Measurements from ENCODE around the gene CAST.

DNA sequence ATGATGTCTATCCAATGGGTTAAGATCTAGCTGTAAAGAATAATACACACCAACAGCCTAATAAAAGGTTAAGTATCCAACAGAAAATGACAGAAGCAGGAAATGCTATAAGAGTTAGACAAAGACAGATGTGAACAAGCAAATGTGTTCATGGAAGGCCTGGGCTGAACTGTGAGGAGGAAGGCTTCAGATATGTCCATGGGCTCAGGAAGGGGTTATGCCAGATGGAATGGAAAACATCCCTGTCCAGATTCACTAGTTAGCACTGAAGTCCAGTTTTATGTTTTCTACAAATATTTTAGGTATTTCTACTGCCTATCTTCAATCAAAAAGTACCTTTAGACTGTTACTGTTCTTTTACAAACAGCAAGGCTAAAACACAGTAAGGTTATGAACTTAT is 118.5 kb downstream of the CAST start:
- TF ChIP-seq, protein P1, sequence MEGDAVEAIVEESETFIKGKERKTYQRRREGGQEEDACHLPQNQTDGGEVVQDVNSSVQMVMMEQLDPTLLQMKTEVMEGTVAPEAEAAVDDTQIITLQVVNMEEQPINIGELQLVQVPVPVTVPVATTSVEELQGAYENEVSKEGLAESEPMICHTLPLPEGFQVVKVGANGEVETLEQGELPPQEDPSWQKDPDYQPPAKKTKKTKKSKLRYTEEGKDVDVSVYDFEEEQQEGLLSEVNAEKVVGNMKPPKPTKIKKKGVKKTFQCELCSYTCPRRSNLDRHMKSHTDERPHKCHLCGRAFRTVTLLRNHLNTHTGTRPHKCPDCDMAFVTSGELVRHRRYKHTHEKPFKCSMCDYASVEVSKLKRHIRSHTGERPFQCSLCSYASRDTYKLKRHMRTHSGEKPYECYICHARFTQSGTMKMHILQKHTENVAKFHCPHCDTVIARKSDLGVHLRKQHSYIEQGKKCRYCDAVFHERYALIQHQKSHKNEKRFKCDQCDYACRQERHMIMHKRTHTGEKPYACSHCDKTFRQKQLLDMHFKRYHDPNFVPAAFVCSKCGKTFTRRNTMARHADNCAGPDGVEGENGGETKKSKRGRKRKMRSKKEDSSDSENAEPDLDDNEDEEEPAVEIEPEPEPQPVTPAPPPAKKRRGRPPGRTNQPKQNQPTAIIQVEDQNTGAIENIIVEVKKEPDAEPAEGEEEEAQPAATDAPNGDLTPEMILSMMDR (IDR thresholded peaks at IDR 0.05), result no peak
- TF ChIP-seq POLR2A (IDR thresholded peaks at IDR 0.05), result no peak
